Muscle layer of duodenum (tissue), 2 donors: ENCODE results near the gene ARFGAP1.

Experiments used
- H3K27ac ChIP-seq: one replicate; pipeline ENCODE4 v1.7.0; 2013; ENCODE audit warnings: mild to moderate bottlenecking, low read length
- H3K27me3 ChIP-seq: one replicate; pipeline ENCODE4 v1.7.0; 2013; ENCODE audit warnings: low read depth, mild to moderate bottlenecking, control low read depth, low read length
- H3K36me3 ChIP-seq, 2 donors: one replicate each; pipeline ENCODE4 v1.7.0; 2013; ENCODE audit warnings: low read length in 2 of 2, control low read depth in 1 of 2, mild to moderate bottlenecking in 1 of 2; ENCODE audit not compliant: insufficient read depth in 2 of 2, control insufficient read depth in 1 of 2
- H3K4me1 ChIP-seq, 2 donors: one replicate each; pipeline ENCODE4 v1.7.0; 2013; ENCODE audit warnings: low read length in 2 of 2, mild to moderate bottlenecking in 2 of 2, control low read depth in 1 of 2, moderate library complexity in 1 of 2; ENCODE audit not compliant: insufficient read depth in 2 of 2, control insufficient read depth in 1 of 2
- H3K4me3 ChIP-seq, 2 donors: one replicate each; pipeline ENCODE4 v1.7.0; 2013; ENCODE audit warnings: low read length in 2 of 2, low read depth in 1 of 2, mild to moderate bottlenecking in 1 of 2
- H3K9me3 ChIP-seq, 2 donors: one replicate each; pipeline ENCODE4 v1.7.0; 2013; ENCODE audit warnings: low read length in 2 of 2, control low read depth in 1 of 2, mild to moderate bottlenecking in 1 of 2; ENCODE audit not compliant: control insufficient read depth in 1 of 2
- donor health status: healthy.

ARFGAP1 gene

GRCh38 chr20:63336232-63336752, 63.7 kb downstream of the ARFGAP1 start:
- no peaks in the 10 kb centered on the region for H3K4me1 ChIP-seq
- H3K27ac ChIP-seq = no peak overlapping the region
- H3K4me3 ChIP-seq = no peak overlapping the region
- peaks cover 0 to 7% of the 10 kb centered on the region in 2 donors for H3K9me3 ChIP-seq
- H3K27me3 ChIP-seq = no peaks in the 10 kb centered on the region
- H3K36me3 ChIP-seq = no peaks in the 10 kb centered on the region

DNA sequence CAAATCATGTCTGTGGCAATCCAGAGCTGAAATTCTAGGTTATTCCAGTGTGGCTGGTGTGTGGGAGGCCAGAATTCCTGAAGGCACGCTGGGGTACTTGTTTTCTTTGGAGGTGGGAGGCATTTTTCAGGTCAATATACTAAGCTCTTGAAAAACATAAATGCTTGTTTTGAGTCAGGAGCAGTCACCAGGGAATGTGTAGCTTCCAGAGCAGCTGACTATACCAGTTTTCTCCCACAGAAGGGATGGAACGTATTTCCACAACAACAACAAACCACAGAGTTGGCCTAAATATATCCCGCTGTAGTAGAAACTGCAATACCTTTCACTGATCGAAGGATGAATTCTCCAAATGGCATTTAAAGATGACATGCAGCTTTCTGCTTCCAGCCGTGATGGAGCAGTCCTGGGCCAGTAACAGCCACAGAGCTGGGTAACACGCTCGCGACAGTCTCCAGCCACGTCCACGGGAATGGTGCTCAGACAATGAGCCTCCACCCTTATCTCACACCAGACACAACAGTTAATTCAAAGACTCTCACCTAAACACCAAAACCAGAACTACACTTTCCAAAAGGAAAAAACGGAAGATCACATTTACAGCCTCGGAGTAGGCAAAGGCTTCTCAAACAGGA, 65.3 kb downstream of the ARFGAP1 start:
- Histone ChIP-seq H3K4me1 (no peaks in the 10 kb centered on the region), H3K36me3 (no peaks in the 10 kb centered on the region), H3K9me3 (no peaks in the 10 kb centered on the region), H3K27me3 (no peaks in the 10 kb centered on the region), H3K27ac (no peak overlapping the region), H3K4me3 (no peak overlapping the region)
